NOMO-1 (cell line): ENCODE measurements around the gene CAPN6.

Experiments
- DNase-seq, 2 experiments: peaks; one replicate each; lab custom pipeline; 2025; ENCODE audit not compliant: unreplicated experiment in 2 of 2; lab: John Stamatoyannopoulos, UW

CAPN6 gene

GRCh38 chrX:111270339-111270738 lies at the start of gene CAPN6:
Gene CAPN6, minus strand, starts transcription at chrX:111270483. Its CDS starts 6,547 bp downstream, at chrX:111263936.
- no peak for DNase-seq

- DNase-seq: no peak
These were observed 49.2 kb upstream of the CAPN6 start for GRCh38 chrX:111319451-111319850.

- no peak for DNase-seq
These were observed 48.6 kb upstream of the CAPN6 start for GRCh38 chrX:111318901-111319300.

GRCh38 chrX:111309083-111309482 lies 38.8 kb upstream of the CAPN6 start:
- DNase-seq: no peak

GRCh38 chrX:111308039-111308438 lies 37.8 kb upstream of the CAPN6 start:
- DNase-seq: no peak

GRCh38 chrX:111302284-111302683 lies 32.0 kb upstream of the CAPN6 start:
- DNase-seq: no peak

GRCh38 chrX:111288841-111289240 lies 18.6 kb upstream of the CAPN6 start:
- no peak for DNase-seq

- DNase-seq: no peak
These were observed 14.5 kb upstream of the CAPN6 start for GRCh38 chrX:111284631-111285293.

GRCh38 chrX:111283446-111283845 lies 13.2 kb upstream of the CAPN6 start:
- DNase-seq: no peak

- no peak for DNase-seq
These were observed 12.7 kb upstream of the CAPN6 start for GRCh38 chrX:111282991-111283390.

- DNase-seq: no peak
These were observed 11.9 kb upstream of the CAPN6 start for GRCh38 chrX:111282139-111282538.

GRCh38 chrX:111268506-111268905 lies 1.8 kb downstream of the CAPN6 start:
- no peak for DNase-seq

GRCh38 chrX:111265486-111265885 lies 4.8 kb downstream of the CAPN6 start:
- DNase-seq: no peak

GRCh38 chrX:111264385-111264784 lies 5.9 kb downstream of the CAPN6 start:
- no peak for DNase-seq

GRCh38 chrX:111262086-111262485 lies 8.2 kb downstream of the CAPN6 start:
- DNase-seq: no peak

GRCh38 chrX:111260451-111260850 lies 9.8 kb downstream of the CAPN6 start:
- no peak for DNase-seq

GRCh38 chrX:111259559-111259958 lies 10.7 kb downstream of the CAPN6 start:
- DNase-seq: no peak

- DNase-seq: no peak
These were observed 12.6 kb downstream of the CAPN6 start for GRCh38 chrX:111257733-111258132.

GRCh38 chrX:111254896-111255693 lies 15.2 kb downstream of the CAPN6 start:
- no peak for DNase-seq

- no peak for DNase-seq
These were observed 26.0 kb downstream of the CAPN6 start for GRCh38 chrX:111244235-111244750.

- DNase-seq: no peak
These were observed 53.9 kb downstream of the CAPN6 start for GRCh38 chrX:111216293-111216801.

GRCh38 chrX:111207851-111208250 lies 62.4 kb downstream of the CAPN6 start:
- no peak for DNase-seq
